Stimulated activated CD4-positive, alpha-beta T cell treated with anti-CD3 and anti-CD28 coated beads, Interleukin-1b, Interleukin-23, amount 100 ng/mL, for 1 hour (primary cell): Measurements from ENCODE around the gene ACTL8.
"Not testable (repeated sequence)": the region's sequence is repeated elsewhere in the genome, so short reads cannot be mapped to it uniquely, and the experiment has no call there.

Experiments used
- DNase-seq, 2 donors: peaks; one replicate each; pipeline ENCODE4 v3.0.0-alpha.2; 2020; ENCODE audit warnings: low read depth in 2 of 2

ACTL8 gene

DNA sequence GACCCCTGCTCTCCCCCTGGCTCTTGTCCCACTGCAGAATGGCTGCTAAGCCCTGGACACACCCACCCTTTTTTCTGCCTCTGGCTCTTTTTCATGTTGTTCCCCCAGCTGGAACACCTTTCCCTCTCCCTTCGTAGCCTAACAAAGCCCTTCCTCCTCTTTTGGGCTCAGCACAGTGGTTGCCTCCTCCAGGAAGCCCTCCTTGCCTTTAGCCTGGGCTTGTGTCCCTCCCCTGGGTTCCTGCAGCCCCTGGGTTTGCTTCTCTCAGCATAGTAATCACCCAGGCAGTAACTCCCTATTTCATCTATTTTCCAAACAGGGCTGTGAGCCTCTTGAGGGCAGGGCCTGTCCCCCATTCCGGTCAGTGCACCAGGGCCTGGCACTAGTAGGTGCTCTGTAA is 19.8 kb upstream of the ACTL8 start:
- no peak for DNase-seq

DNA sequence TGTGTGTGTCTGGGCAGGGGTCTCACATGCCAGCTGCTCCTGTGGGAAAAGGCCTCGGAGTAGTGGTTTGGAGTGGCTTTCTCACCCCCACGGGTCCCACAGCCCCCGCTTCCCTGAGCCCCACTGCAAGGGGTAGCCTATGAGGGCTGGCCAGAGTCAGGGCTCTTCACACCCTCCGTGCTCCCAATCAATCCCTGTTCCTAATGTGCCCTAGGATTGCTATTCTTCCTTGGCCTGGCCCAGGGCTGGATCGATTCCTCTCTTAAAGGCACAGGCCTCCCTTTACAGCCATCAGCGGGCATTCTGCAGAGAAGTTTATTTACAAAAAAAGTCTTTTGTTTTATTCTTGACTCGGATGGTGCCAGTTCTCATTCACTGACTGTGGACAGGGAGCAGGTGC is 19.3 kb upstream of the ACTL8 start:
- no peak for DNase-seq

DNA sequence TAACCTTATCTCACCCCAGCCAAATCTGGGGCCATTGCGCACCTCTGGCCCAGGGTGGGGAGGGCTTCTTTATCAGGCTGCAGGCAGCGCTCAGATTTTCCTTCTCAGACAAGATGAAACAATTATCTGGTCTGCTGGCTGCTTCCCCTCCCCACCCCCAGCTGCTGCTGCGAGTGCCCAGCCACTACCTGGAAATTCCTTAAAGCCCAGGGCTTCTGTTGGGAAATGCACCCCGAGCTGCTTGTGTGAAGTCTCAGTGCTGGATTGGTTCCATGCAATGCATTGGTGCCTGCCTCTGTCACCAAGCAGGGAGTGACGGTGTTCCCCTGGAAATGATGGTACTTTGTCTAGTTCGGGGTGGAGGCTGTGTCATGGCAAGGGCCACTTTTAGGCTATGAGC is 18.5 kb upstream of the ACTL8 start:
- DNase-seq = no peak

DNA sequence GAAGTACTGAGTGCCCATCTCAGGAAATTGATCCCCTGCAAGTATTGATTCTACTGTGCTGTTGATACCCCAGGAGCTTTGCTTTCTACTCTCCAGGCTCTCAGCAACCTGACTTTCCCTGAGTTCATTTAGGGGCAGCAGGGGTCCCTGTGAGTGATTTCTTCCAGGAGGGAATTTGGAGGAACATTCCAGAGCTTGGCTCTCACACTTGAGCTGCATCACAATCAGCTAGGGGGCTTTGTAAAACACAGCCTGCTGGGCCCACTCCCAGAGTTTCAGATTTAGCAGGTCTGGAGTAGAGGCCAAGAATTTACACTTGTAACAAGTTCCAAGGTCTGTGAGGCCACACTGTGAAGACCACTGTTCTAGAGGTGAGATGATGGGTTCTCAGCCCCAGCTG is 16.1 kb upstream of the ACTL8 start:
- DNase-seq = no peak

DNA sequence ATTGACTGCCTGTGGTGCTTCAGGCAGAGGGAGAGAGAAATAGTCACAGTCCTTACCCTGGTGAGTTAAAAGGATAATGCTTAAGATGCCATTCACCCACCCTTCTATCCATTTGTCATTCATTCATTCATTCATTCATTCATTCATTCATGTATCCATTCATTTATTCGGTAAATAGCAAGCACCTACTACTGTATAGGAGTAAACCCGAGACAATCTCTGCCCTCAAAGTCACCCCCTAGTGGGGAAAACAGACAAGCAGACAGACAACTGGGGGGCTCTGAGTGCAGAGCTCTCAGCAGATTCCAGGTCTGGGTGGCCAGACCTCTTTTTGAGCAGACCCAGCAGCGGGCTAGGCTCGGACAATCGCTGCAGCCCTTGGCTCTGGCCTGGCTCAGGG is 14.1 kb upstream of the ACTL8 start:
- DNase-seq = no peak

DNA sequence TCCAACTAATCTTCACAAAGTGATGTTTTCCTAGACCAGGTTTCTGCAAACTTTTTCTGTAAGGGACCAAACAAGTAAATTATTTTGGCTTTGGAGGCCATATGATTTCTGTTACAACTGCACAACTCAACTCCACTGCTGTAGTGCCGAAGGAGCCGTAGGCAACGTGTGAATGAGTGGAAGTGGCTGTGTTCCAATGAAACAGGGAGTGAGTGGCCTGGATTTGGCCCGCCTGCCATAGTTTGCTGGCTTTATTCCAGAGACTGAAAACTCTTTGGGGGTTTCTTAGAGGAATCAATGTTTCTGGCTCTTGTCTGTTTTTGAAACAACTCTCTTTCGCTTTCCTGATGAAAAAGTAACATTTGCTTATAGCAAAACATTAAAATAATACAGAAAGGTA is 12.6 kb upstream of the ACTL8 start:
- no peak for DNase-seq

DNA sequence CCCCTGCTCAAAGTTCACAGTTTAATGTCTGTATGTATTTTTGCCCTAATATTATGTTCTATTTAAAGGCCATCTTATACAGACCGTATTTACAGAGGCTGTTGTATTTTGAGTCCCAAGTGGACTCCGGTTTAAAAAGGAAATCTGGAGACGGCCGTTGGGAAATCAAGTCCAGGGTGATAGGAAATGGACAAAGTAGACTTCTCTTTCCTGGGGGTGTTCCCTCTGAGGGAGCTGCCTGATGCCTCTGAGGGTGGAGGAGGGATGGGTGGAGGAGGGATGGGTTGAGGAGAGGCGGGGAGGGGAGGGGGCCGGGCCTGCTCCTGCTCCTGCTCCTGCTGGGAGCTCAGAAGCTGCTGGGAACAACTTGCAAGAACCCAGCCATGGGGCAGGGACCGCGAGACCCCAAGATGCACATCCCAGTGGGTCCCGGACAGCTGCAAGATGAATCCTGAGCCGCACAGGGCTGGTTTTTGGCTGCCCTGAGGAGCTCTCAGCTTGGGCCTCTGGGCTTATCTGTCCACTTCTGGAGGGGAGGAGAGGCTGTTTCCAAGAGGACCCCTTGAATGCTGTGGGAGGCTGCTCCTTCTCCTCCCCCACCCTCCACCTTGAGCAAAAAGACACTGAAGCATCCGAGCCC is 12.0 kb upstream of the ACTL8 start:
- DNase-seq = no peak

DNA sequence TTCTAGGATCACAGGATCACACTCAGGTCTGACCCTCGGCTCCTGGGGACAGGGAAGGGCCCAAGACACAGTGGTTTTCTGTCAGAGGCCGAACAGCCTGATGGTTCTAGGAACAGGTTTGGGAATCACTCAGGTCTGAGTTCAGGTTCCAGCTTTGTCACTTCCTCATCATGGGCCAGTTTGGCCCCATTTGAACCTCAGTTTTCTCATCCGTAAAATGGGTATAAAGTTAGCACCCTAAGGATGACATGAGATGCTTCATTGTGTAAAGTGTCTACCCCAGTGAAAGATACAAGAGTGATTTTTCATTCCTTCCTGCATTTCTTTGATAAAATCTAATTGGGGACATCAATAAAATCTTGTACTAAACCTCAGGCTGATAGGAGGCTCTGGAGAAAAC is 11.2 kb upstream of the ACTL8 start:
- DNase-seq = no peak

DNA sequence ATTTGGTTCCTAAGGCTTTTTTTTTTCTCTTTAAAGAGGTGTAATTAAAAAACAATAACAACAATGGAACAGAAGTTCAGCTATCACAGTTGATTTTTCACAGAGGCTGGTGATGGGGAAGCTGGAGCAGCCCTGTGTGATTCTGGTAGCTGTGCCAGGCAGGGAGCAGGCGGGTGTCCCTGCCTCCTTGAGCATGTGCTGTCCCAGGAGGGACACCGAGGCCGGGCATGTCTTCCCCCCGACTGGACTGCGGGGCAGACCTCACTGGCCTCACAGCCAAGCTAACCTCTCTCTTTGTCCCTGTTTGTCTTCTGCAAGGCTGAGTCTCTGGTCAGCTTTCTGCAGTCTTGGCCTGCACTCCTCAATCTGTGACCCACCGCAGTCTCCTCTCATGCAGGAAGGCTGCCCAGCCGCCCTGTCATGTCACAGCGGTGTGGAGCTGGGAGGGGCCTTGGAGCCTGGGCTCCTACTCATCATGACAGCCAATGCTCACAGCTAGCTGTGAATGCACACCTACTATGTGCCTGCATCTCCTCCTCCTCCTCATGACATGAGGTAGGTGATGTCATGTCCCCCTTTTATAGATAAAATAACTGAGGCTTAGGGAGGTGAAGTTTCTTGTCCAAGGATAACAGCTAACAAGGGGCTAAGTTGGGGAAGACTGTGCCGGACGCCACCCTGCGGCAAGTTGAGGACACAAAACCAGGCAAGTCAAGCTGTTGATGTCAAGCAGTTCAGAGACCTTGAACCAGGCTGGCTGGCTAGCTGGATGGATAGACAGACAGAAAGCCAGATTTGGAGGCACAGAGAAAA is 10.3 kb upstream of the ACTL8 start:
- DNase-seq = no peak

DNA sequence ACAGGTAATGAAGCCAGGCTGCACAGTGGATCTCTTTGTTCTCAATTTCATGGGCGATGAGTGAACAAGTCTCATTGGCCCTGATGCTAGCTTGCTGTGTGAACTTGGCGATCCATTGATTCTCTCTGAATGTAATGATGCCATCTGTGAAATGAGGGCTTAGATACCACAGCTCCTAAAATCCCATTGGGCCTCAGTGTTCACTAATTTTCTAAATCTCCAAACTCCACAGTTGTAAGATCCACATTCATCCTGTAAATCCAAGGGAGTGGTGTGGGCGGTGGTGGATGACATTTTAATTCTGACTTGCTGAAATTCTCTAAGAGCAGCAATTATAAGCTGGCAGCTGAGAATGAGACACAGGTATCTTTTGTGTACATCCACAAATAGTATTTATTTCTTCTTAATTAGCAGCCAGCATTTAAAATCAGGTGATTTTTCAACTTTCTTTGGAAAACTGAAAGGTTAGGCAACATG is 9.6 kb upstream of the ACTL8 start:
- DNase-seq = no peak

DNA sequence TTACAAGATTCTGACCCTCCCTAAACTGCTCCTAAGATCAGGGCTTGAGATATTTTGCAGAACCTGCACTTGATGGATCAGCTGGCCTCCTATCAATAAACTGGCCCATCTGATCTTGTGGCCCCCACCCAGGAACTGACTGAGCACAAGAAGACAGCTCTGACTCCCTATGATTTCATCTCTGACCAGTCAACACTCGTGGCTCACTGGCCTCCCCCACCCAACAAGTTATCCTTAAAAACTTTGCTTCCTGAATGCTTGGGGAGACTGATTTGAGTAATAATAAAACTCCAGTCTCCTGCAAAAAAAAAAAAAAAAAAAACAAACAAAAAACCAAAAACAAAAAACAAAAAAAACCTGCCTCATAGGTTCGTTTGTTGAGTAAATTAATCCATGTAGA is 8.9 kb upstream of the ACTL8 start:
- DNase-seq = not testable (repeated sequence)

DNA sequence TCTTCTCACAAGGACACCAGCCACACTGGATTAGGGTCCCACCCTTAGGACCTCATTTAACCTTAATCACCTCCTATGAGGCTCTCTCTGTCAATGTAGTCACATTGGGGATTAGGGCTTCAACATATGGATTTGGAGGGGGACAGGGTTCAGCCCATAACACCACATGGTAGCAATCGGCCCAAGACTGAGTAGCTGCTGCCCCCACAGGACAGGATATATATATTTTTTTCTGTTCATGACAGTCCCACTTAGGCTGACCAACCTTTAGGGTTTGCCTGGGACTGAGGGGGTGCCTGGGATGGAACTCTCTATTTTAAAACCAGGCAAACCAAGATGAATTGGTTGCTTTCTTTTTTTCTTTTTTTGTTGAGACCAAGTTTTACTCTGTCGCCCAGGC is 8.2 kb upstream of the ACTL8 start:
- no peak for DNase-seq

DNA sequence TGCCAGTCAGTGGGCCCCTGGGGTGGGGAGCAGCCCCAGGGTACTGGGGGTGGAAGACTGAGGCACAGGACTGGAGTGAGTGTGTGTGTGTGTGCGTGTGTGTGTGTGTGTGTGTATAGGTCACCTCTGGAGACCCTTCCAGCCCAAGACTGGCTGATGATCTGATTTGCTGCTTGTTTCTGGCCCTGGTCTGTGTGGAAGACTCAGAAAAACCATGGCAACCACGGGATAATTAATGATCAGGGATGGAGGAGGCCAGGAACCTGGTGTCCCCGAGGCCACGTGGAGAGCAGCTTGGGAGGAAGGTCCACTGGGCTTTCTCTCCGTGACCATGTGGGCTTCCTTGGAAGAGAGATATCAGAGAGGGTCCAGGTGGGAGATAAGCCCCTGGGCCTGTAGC is 4.8 kb upstream of the ACTL8 start:
- no peak for DNase-seq

DNA sequence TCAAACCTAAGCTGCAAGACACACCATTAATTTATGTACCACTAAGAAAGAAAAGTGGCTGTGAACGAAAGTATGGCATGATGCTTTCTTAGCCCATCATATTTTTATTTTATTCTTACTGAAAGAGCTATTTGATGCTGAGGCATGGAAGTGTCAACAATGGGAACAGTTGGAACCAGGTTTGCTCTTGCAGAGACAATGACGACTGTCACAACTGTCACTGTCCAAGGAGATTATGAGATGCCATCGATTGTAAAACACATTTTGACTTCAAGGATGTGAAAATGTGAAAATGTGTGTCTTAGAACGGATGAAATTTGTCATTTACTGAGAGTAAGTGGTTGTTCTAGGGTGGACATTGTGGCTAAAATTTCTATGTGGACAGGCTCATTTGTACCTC is 2.8 kb upstream of the ACTL8 start:
- no peak for DNase-seq

DNA sequence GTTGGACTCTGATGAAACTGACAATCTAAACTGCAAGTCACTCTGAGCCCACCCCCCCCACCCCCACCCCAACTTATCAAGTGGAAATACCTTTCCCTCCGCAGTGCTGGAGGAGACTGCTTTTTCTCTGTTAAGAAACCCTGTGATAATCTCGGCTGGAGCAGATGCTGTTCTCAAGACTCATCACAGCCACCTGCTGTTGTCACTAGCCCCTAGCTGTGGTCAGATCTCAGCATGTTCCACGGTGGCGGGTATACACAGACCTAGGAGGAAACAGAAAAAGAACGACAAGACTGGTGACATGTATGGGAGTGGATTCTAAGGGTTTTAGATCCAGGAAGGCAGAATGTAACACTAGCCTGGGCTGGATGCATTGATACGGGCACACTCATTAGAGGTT is 2.3 kb downstream of the ACTL8 start:
- DNase-seq = no peak

DNA sequence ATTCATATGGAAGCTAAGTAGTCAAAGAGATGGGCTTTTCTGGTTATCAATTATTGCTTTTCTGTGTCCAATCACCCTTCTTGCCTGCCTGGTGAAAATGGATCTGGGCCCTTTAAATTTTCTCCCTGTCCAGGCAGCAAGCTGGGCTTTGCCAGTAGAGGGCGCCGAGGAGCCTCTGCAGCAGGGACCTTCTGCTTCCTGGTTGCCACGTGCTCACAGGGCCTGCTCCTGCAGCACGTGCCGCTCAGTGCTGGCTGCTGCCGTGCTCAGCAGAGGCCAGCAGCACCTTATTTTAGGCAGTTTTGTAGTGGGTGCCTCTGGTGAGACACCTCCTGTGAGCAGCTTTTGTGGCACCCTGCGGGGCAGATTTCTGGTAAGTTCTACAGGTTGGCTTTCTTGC is 4.0 kb downstream of the ACTL8 start:
- no peak for DNase-seq

DNA sequence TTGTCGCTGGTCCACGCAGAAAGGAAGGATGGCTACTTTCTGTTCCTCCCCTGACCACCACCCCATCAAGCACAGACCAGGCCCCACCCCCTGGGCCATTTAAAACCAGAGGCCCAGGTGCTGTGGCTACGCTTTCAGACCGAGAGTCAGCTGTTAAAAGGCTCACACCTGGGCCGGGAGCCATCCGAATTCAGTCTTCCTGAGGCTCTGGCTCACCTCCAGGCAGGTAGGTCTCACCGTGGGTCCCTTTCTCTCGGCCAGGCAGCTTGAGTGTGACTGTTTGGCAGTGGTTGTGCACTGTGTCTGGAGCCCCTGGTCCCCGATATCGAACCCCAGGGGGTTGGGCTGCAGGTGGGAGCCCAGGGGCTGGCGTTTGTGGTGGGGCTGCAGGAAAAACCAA is 7.2 kb downstream of the ACTL8 start:
- no peak for DNase-seq

DNA sequence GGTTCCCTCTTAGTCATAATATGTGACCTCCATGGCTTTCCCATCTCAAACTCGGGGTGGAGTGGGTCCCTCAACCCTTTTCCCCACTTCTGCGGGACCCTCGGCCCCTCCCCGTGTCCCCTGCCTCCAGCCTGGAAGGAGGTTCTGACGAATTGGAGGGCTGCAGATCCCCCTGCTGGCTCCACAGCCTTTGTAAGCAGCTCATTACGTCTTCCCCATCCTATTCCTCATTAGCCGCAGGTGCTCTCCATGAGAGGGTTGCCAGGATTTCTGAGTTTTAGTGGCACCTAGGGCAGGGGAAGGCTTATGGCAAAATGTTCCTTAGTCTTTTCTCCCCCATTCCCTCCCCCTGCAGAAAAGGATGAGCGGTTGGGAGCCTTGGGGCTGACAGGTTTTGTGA is 8.3 kb downstream of the ACTL8 start:
- no peak for DNase-seq

DNA sequence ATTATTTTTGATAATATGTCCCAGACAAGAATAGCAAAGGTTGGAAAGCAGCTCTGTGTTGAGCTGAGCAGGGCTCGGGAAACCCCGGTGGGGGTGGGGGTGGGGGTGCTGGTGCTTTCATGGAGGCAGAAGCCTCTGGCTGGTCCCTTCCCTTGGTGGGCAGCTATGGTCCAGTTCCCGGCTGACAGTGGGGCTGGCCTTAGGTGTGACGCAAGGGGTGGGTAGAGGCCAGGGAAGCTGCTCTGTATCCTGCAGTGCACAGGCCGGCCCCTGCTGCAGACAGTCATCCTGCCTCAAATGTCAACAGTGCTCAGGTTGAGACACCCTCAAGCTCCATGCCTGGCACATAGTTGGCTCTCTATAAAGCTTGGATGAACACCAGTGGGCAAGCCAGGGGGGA is 8.9 kb downstream of the ACTL8 start:
- DNase-seq = no peak

DNA sequence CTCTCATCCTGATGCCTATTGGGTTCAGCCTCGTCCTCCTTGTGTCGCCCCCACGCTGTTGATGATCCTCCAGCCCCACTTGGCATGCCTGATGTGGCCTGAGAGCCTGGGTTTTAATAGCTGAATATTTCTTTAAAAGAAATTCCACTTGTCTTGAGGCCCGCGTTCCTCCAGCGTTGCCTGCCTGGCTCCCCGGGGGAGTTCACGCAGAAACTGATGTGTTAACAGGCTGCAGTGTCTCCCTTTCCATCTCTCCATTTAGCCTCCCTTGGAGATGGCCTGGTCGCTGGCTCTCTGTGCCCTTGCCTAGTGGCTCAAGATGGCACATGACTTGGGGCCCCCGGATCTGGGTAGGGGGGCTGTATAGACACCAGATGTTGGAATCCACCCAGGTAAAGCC is 9.5 kb downstream of the ACTL8 start:
- no peak for DNase-seq

DNA sequence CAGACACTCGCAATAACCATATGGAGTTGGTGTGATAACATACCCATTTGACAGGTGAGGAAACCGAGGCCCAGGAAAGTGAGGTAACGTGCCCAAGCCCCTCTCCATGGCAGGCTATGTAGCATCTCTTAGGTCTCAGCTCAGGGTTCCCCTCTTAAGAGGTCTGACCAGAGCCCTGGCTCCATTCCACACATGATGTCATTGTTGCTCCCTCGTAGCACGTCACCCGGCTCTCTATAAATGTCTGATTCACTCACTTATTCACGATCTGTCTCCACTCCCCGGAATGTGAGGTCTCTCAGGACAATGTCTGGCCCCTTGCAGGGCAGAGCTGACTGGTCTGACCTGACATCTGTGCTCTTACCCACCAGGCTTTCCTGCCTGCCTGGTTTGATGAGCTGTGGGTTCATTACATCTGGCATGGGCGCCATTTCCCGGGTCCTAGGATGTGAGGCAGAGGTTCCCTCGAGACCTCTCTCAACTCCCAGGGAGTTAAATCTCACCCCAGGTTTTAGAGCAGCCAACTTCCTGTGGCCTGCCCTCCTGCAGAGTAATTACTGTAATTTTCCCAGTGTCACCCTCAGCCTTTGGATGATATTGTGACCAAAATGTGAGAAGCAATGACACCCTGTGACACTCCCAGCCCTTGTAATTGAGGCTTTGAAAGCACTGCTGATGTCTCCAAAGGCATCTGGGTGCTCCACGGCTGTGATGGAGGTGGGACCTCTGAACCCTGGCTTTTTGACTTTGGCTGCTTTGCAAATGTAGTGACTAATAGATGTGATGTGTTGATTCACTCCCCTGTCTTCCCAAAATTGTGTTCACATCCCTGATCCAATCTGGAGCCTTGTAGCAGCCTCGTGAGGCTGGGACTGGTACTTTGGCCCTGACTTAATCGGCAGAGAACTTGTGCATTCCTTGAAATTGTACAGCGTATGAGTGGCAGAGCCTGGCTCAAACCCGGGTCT is 10.6 kb downstream of the ACTL8 start:
- DNase-seq = no peak

DNA sequence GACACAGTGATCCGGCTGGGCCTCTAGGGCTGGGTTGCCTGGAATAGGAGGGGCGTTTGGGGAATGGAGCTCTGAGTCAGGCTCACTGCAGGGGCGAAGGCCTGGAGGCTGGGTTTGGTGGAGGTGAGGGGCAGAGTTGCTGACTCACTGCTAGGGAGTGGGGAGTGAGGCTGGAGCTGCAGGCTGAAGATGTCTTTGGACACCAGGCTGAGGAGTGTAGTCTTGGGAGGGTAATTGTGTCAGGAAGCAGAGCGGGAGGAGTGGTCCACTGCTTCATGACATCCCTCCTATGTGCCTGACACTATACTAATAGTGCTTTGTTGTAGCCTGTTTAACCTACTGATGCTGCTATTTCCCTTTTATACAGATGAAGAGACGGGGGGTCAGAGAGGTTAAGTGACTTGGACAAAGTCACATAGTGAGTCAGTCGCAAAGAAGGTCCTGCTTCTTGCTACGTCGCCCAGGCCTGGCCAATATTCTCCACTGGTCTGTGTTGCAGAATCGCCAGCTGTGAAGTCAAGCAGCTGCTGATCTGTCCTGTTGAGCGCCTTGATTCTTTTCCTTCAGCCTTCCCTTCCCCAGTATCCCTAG is 13.6 kb downstream of the ACTL8 start:
- DNase-seq = no peak
